HepG2 (cell line): ENCODE results near the gene VPREB3. TPM values are rescaled to one million over a fixed set of nuclear protein-coding genes. Genes with fewer than 3 reads are reported as not detected.

Experiments used
- ATF7 ChIP-seq, 2 experiments: fragments of 450-650 bp in 1 of 2; sonication (generic) in 1 of 2; formaldehyde crosslinking in 1 of 2; IDR thresholded peaks; 2 replicates each; pipeline versions ENCODE4 v1.4.0 to v1.6.1; 2016 to 2020; ENCODE audit warnings: antibody characterized with exemption in 1 of 2, mild to moderate bottlenecking in 1 of 2, missing genetic modification reagents in 1 of 2
- CBX2 ChIP-seq, 2 experiments: fragments of 200-600 bp in 1 of 2; sonication (generic); formaldehyde crosslinking in 1 of 2; IDR thresholded peaks; 2 replicates each; pipeline versions ENCODE4 v1.7.0 to v1.8.1; 2018 to 2022; ENCODE audit warnings: low read depth in 2 of 2, low read length in 1 of 2, mild to moderate bottlenecking in 1 of 2, missing genetic modification reagents in 1 of 2
- DMAP1 ChIP-seq: IDR thresholded peaks from 2 replicates; pipeline ENCODE4 v1.6.1; 2016
- FLYWCH1 ChIP-seq: sonication (generic); formaldehyde crosslinking; IDR thresholded peaks from 2 replicates; pipeline ENCODE4 v1.8.1; 2023; ENCODE audit warnings: mild to moderate bottlenecking, missing genetic modification reagents
- FOXO1 ChIP-seq: sonication (generic); formaldehyde crosslinking; IDR thresholded peaks from 2 replicates; pipeline ENCODE4 v1.4.0; 2020; ENCODE audit warnings: missing genetic modification reagents
- IKZF4 ChIP-seq: sonication (generic); formaldehyde crosslinking; IDR thresholded peaks from 2 replicates; pipeline ENCODE4 v1.5.1; 2020; ENCODE audit warnings: borderline replicate concordance, mild to moderate bottlenecking, low read depth, missing genetic modification reagents; ENCODE audit errors: not compliant biosample characterization
- NFYC ChIP-seq: IDR thresholded peaks from 2 replicates; pipeline ENCODE4 v1.6.1; 2016; ENCODE audit warnings: missing genetic modification reagents, missing compliant biosample characterization
- RAD51 ChIP-seq: fragments of 450-650 bp; IDR thresholded peaks from 2 replicates; pipeline ENCODE4 v1.6.1; 2016; ENCODE audit warnings: borderline replicate concordance
- SALL1 ChIP-seq: sonication (generic); formaldehyde crosslinking; IDR thresholded peaks from 2 replicates; pipeline ENCODE4 v1.8.0; 2022; ENCODE audit warnings: mild to moderate bottlenecking, missing genetic modification reagents
- SP140L ChIP-seq: sonication (generic); formaldehyde crosslinking; IDR thresholded peaks from 2 replicates; pipeline ENCODE4 v1.4.0; 2020; ENCODE audit warnings: missing genetic modification reagents, borderline replicate concordance
- U2AF2 ChIP-seq: fragments of 200-400 bp; formaldehyde crosslinking; IDR thresholded peaks from 2 replicates; pipeline ENCODE4 v1.6.1; 2017; ENCODE audit warnings: low read depth, mild to moderate bottlenecking, low read length
- ZKSCAN8 ChIP-seq: IDR thresholded peaks from 2 replicates; pipeline ENCODE4 v1.6.1; 2016; ENCODE audit warnings: borderline replicate concordance, missing genetic modification reagents, missing compliant biosample characterization
- ZNF781 ChIP-seq: sonication (generic); formaldehyde crosslinking; IDR thresholded peaks from 2 replicates; pipeline ENCODE4 v1.5.1; 2020; ENCODE audit warnings: borderline replicate concordance, mild to moderate bottlenecking, missing genetic modification reagents; ENCODE audit errors: not compliant biosample characterization
- polyA plus RNA-seq, 8 experiments: library from polyadenylated mRNA; depleted of rRNA in 3 of 8; stranded (reverse) in 7 of 8; unstranded in 1 of 8; fragments of >200 nt; fragmentation: Illumina TruSeq in 4 of 8; extraction: Trizol in 4 of 8; gene quantifications; 2 replicates each; pipeline versions ENCODE4 v1.2.1 to v1.2.3, GENCODE V29; 2011 to 2016; ENCODE audit warnings: low read depth in 4 of 8, missing spikeins in 1 of 8, mixed read lengths in 1 of 8; ENCODE audit not compliant: insufficient read depth in 1 of 8
- total RNA-seq, 5 experiments: library from RNA; depleted of rRNA; stranded (reverse); fragments of >200 nt; fragmentation: Illumina TruSeq; extraction: Trizol; gene quantifications; 2 replicates each; pipeline ENCODE4 v1.2.3, GENCODE V29; 2016; ENCODE audit warnings: low read depth in 1 of 5
- TF ChIP-seq, protein P1 (sequence below): sonication (generic); formaldehyde crosslinking; IDR thresholded peaks from 2 replicates; pipeline ENCODE4 v1.5.0; 2020; ENCODE audit warnings: missing genetic modification reagents, mild to moderate bottlenecking, borderline replicate concordance
- TF ChIP-seq, protein P2 (sequence below): sonication (generic); formaldehyde crosslinking; IDR thresholded peaks from 2 replicates; pipeline ENCODE4 v1.4.0; 2020; ENCODE audit warnings: missing genetic modification reagents; ENCODE audit errors: not compliant biosample characterization
- TF ChIP-seq, protein P3 (sequence below): sonication (generic); formaldehyde crosslinking; IDR thresholded peaks from 2 replicates; pipeline ENCODE4 v1.4.0; 2020; ENCODE audit warnings: mild to moderate bottlenecking, low read depth, missing genetic modification reagents
- TF ChIP-seq, protein P4 (sequence below): sonication (generic); formaldehyde crosslinking; IDR thresholded peaks from 2 replicates; pipeline ENCODE4 v1.8.0; 2022; ENCODE audit warnings: mild to moderate bottlenecking, missing genetic modification reagents; ENCODE audit not compliant: insufficient replicate concordance
- TF ChIP-seq, protein P5 (sequence below): sonication (generic); formaldehyde crosslinking; IDR thresholded peaks from 2 replicates; pipeline ENCODE4 v1.8.0; 2022; ENCODE audit warnings: low read depth, missing genetic modification reagents
- TF ChIP-seq, protein P6 (sequence below): sonication (generic); formaldehyde crosslinking; IDR thresholded peaks from 2 replicates; pipeline ENCODE4 v1.8.0; 2022; ENCODE audit warnings: mild to moderate bottlenecking, missing genetic modification reagents, borderline replicate concordance
- TF ChIP-seq, protein P7 (sequence below): sonication (generic); formaldehyde crosslinking; IDR thresholded peaks from 2 replicates; pipeline ENCODE4 v1.4.0; 2020; ENCODE audit warnings: mild to moderate bottlenecking, missing genetic modification reagents

The VPREB3 gene
- total and polyA plus RNA-seq, 2 of the 13 experiments (the other 11 are each of a cell fraction or from before 2014, with no cell fraction given) = 0.22 TPM; not detected in 1

DNA sequence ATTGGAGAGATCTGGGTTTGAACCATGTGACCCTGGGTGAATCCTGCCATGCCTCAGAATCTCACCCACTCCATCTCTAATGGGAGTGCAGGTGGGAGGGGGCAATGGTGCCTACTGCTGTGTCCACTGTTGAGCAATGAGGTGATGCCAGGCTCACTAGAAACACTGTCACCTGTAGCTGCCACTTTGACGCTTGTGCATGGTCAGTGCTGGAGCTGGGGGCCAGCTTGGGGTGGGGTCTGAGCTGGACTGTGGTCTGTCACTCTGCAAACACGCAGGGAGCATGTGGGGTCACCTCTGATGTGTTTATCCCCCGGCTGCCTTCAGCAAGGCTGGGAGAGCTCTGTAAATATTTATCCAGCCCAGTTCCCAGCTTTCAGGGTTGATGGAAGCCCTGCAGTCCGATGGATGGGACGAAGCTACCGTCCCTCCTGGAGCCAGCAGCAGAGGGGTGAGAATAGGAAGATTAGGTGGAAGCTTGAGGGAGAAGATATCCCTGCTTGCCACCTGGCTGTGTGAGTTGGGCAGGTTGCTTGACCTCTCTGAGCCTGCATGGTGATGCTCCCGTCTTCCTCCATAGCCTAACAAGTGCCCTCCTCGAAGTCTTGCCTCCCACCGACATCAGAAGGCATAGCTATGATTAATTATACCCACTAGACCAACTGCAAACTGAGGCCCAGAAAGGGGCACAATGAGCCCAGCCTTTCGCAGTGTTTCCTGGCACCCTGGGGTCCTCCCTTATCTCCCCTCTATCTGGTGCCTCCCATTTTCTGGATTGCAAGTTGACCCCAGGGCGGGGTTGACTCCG is 20.1 kb upstream of the VPREB3 start (continued):
- TF ChIP-seq IKZF4 (CRISPR knock-in tag) = no peak
- TF ChIP-seq NFYC (CRISPR knock-in tag) = no peak
- TF ChIP-seq, protein P1, sequence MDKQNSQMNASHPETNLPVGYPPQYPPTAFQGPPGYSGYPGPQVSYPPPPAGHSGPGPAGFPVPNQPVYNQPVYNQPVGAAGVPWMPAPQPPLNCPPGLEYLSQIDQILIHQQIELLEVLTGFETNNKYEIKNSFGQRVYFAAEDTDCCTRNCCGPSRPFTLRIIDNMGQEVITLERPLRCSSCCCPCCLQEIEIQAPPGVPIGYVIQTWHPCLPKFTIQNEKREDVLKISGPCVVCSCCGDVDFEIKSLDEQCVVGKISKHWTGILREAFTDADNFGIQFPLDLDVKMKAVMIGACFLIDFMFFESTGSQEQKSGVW (CRISPR knock-in tag) = no peak
- TF ChIP-seq SALL1 = peak; percentile 92
- TF ChIP-seq, protein P2, sequence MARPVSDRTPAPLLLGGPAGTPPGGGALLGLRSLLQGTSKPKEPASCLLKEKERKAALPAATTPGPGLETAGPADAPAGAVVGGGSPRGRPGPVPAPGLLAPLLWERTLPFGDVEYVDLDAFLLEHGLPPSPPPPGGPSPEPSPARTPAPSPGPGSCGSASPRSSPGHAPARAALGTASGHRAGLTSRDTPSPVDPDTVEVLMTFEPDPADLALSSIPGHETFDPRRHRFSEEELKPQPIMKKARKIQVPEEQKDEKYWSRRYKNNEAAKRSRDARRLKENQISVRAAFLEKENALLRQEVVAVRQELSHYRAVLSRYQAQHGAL (CRISPR knock-in tag) = no peak
- no peak for TF ChIP-seq SP140L (CRISPR knock-in tag)
- TF ChIP-seq, protein P3, sequence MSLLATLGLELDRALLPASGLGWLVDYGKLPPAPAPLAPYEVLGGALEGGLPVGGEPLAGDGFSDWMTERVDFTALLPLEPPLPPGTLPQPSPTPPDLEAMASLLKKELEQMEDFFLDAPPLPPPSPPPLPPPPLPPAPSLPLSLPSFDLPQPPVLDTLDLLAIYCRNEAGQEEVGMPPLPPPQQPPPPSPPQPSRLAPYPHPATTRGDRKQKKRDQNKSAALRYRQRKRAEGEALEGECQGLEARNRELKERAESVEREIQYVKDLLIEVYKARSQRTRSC (CRISPR knock-in tag) = no peak
- peak; percentile 98 for TF ChIP-seq FOXO1 (CRISPR knock-in tag)
- TF ChIP-seq U2AF2 = no peak
- TF ChIP-seq, protein P4, sequence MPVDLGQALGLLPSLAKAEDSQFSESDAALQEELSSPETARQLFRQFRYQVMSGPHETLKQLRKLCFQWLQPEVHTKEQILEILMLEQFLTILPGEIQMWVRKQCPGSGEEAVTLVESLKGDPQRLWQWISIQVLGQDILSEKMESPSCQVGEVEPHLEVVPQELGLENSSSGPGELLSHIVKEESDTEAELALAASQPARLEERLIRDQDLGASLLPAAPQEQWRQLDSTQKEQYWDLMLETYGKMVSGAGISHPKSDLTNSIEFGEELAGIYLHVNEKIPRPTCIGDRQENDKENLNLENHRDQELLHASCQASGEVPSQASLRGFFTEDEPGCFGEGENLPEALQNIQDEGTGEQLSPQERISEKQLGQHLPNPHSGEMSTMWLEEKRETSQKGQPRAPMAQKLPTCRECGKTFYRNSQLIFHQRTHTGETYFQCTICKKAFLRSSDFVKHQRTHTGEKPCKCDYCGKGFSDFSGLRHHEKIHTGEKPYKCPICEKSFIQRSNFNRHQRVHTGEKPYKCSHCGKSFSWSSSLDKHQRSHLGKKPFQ (CRISPR knock-in tag) = no peak
- TF ChIP-seq, protein P5, sequence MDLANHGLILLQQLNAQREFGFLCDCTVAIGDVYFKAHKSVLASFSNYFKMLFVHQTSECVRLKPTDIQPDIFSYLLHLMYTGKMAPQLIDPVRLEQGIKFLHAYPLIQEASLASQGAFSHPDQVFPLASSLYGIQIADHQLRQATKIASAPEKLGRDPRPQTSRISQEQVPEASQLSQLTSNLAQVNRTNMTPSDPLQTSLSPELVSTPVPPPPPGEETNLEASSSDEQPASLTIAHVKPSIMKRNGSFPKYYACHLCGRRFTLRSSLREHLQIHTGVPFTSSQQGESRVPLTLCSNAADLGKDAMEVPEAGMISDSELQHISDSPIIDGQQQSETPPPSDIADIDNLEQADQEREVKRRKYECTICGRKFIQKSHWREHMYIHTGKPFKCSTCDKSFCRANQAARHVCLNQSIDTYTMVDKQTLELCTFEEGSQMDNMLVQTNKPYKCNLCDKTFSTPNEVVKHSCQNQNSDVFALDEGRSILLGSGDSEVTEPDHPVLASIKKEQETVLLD (CRISPR knock-in tag) = no peak
- TF ChIP-seq ZKSCAN8 (CRISPR knock-in tag) = peak; percentile 70; the same call in 1 of the 2 replicates
- TF ChIP-seq DMAP1 (CRISPR knock-in tag) = peak; percentile 52; the same call in 1 of the 2 replicates
- TF ChIP-seq RAD51 = no peak
- TF ChIP-seq ZNF781 = no peak
- TF ChIP-seq, protein P6, sequence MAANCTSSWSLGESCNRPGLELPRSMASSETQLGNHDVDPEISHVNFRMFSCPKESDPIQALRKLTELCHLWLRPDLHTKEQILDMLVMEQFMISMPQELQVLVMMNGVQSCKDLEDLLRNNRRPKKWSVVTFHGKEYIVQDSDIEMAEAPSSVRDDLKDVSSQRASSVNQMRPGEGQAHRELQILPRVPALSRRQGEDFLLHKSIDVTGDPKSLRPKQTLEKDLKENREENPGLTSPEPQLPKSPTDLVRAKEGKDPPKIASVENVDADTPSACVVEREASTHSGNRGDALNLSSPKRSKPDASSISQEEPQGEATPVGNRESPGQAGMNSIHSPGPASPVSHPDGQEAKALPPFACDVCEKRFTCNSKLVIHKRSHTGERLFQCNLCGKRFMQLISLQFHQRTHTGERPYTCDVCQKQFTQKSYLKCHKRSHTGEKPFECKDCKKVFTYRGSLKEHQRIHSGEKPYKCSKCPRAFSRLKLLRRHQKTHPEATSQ (CRISPR knock-in tag) = no peak
- no peak for TF ChIP-seq CBX2 (IDR thresholded peaks at IDR 0.05; ENCODE audit: low read depth, low read length)
- no peak for TF ChIP-seq CBX2 (CRISPR knock-in tag; IDR thresholded peaks at IDR 0.05; ENCODE audit: low read depth)
- no peak for TF ChIP-seq ATF7 (IDR thresholded peaks at IDR 0.05)
- 0 out of 2 replicates have a peak, but pooled peaks have one; percentile 28 for TF ChIP-seq ATF7 (CRISPR knock-in tag; IDR thresholded peaks at IDR 0.05)
- TF ChIP-seq, protein P7, sequence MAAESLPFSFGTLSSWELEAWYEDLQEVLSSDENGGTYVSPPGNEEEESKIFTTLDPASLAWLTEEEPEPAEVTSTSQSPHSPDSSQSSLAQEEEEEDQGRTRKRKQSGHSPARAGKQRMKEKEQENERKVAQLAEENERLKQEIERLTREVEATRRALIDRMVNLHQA (CRISPR knock-in tag) = no peak
- TF ChIP-seq FLYWCH1 = no peak
